GM12878 (cell line): Measurements from ENCODE around the gene RUFY2.

Source experiments
- EP300 ChIP-seq, 2 experiments: fragments of 150-350 bp in 1 of 2; IDR thresholded peaks; 2 replicates each; pipeline ENCODE4 v1.6.1; 2011 to 2012; ENCODE audit warnings: low read depth in 2 of 2, low read length in 2 of 2, borderline replicate concordance in 1 of 2, improper control_type of control experiment in 1 of 2, inconsistent platforms in 1 of 2; ENCODE audit not compliant: control insufficient read depth in 1 of 2
- MYC ChIP-seq: IDR thresholded peaks from 2 replicates; pipeline ENCODE4 v1.6.1; 2011; ENCODE audit warnings: mild to moderate bottlenecking, low read length, moderate library complexity, inconsistent platforms; ENCODE audit not compliant: insufficient read depth, insufficient replicate concordance, insufficient read length, severe bottlenecking
- NFYB ChIP-seq: IDR thresholded peaks from 2 replicates; pipeline ENCODE4 v1.6.1; 2011; ENCODE audit warnings: low read depth, mild to moderate bottlenecking, low read length, improper control_type of control experiment, moderate library complexity; ENCODE audit not compliant: insufficient read depth
- POLR2AphosphoS5 ChIP-seq: IDR thresholded peaks from 2 replicates; pipeline ENCODE4 v1.6.1; 2011; ENCODE audit warnings: mild to moderate bottlenecking, low read length, inconsistent platforms
- SIN3A ChIP-seq: IDR thresholded peaks from 2 replicates; pipeline ENCODE4 v1.6.1; 2012; ENCODE audit warnings: low read depth, low read length, improper control_type of control experiment
- TF ChIP-seq, protein P1 (sequence below): IDR thresholded peaks from 2 replicates; pipeline ENCODE4 v1.6.1; 2011; ENCODE audit warnings: low read depth, low read length, improper control_type of control experiment, borderline replicate concordance
- TF ChIP-seq, protein P2 (sequence below): fragments of 450-650 bp; IDR thresholded peaks from 2 replicates; pipeline ENCODE4 v1.6.1; 2016; ENCODE audit warnings: mild to moderate bottlenecking, moderate library complexity, borderline replicate concordance

DNA sequence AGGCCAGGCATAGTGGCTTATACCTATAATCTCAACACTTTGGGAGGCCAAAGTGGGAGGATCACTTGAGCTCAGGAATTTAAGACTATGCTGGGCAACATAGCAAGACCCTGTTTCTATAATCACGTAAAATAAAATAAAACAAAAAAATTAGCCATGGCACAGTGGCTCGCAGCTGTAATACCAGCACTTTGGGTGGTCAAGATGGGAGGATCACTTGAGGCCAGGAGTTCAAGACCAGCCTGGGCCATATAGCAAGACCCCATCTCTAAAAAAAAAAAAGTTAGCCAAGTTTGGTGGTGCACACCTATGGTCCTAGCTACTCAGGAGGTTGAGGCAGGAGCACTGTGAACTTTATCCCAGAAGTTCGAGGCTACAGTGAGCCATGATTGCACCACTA, 33.8 kb upstream of the RUFY2 start:
- TF ChIP-seq POLR2AphosphoS5 (no peak), EP300 (IDR thresholded peaks at IDR 0.05; ENCODE audit: borderline replicate concordance in 1 of 2, control insufficient read depth in 1 of 2, low read depth in 2 of 2, low read length in 2 of 2) (no peak), NFYB (no peak), SIN3A (no peak), MYC (no peak)
- TF ChIP-seq, protein P1, sequence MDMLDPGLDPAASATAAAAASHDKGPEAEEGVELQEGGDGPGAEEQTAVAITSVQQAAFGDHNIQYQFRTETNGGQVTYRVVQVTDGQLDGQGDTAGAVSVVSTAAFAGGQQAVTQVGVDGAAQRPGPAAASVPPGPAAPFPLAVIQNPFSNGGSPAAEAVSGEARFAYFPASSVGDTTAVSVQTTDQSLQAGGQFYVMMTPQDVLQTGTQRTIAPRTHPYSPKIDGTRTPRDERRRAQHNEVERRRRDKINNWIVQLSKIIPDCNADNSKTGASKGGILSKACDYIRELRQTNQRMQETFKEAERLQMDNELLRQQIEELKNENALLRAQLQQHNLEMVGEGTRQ: no peak
- TF ChIP-seq, protein P2, sequence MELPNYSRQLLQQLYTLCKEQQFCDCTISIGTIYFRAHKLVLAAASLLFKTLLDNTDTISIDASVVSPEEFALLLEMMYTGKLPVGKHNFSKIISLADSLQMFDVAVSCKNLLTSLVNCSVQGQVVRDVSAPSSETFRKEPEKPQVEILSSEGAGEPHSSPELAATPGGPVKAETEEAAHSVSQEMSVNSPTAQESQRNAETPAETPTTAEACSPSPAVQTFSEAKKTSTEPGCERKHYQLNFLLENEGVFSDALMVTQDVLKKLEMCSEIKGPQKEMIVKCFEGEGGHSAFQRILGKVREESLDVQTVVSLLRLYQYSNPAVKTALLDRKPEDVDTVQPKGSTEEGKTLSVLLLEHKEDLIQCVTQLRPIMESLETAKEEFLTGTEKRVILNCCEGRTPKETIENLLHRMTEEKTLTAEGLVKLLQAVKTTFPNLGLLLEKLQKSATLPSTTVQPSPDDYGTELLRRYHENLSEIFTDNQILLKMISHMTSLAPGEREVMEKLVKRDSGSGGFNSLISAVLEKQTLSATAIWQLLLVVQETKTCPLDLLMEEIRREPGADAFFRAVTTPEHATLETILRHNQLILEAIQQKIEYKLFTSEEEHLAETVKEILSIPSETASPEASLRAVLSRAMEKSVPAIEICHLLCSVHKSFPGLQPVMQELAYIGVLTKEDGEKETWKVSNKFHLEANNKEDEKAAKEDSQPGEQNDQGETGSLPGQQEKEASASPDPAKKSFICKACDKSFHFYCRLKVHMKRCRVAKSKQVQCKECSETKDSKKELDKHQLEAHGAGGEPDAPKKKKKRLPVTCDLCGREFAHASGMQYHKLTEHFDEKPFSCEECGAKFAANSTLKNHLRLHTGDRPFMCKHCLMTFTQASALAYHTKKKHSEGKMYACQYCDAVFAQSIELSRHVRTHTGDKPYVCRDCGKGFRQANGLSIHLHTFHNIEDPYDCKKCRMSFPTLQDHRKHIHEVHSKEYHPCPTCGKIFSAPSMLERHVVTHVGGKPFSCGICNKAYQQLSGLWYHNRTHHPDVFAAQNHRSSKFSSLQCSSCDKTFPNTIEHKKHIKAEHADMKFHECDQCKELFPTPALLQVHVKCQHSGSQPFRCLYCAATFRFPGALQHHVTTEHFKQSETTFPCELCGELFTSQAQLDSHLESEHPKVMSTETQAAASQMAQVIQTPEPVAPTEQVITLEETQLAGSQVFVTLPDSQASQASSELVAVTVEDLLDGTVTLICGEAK: no peak
